ENCODE measurements around the gene DCAF5. TPM values are rescaled to one million over a fixed set of nuclear protein-coding genes. Genes with fewer than 3 reads are reported as not detected.

Gene DCAF5
- total RNA-seq, 1 donor from 2014 or later, result 63.3 TPM

GRCh38 chr14:69010648-69011047 lies 142.3 kb downstream of the DCAF5 start:
- no peak for DNase-seq (ENCODE audit: low spot score)

DNA sequence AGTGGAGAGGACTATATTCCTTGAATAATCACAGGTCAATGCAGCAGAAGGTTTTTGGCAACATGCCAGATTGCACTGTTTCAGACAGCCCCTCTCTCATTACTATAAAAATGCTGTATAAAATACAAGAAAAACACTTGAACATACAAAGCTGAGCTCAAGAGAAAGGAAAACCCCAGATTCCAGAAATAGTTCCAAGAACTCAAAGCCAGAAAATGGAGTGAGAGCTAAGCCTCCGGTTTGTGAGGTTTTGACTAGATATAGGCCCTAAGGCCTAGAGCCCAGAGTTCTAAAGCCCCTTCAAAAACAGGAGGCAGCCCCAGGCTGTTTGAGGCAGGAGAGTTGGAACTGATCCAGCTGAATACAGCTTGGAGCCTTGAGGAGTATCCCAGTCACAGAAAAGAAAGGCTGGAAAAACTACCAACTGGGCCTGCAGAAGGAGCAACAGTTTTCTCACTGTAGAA lies 144.5 kb downstream of the DCAF5 start:
- DNase-seq (ENCODE audit: low spot score), result peak; percentile 9

- DNase-seq (ENCODE audit: low spot score), result peak; percentile 81
Measured at GRCh38 chr14:69006346-69006745, 146.6 kb downstream of the DCAF5 start.

- no peak for DNase-seq (ENCODE audit: low spot score)
Measured at GRCh38 chr14:69005432-69006148, 147.3 kb downstream of the DCAF5 start.

GRCh38 chr14:69004731-69005431 lies 148.0 kb downstream of the DCAF5 start:
- DNase-seq (ENCODE audit: low spot score), result no peak

DNA sequence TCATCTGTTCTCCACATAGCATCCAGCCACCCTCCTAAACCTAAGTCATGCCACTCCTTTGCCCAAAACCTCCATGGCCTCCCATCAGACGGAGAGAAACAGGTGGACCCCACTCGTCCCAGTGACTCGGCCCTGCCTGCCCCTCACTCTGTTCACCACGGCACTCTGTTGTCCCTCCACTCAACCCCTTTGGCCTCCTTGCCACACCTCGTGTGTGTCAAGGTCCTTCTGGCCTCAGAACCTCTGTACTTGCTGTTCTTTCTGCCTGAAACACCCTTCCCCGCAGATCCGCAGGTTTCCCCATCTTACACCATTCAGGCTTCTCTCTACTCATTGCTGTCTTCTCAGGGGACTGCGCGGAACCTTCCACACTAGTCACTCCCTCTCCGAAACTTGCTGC lies 149.3 kb downstream of the DCAF5 start:
- no peak for DNase-seq (ENCODE audit: low spot score)

DNA sequence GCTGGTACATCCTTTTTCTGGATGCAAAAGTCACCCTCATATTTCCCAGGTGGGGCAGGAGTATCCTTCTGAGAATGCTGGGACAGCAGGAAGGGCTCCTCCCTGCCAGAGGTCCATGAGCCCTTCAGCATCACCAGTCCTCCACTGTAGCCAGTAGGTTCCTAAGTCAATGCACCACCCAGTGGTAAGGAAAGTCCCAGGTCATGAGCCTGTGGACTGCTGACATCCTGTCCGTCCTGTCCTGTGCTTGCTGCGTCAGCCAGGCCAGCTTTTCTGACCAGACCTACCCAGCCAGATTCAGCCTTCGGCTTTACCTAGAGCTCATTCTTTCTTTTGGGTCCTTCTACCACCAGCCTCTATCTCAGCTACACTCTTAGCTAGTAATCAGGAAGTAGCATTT lies 150.8 kb downstream of the DCAF5 start:
- no peak for DNase-seq (ENCODE audit: low spot score)

GRCh38 chr14:69001375-69001774 lies 151.5 kb downstream of the DCAF5 start:
- no peak for DNase-seq (ENCODE audit: low spot score)

Other genes with a start within 250 kb of the DCAF5 start
- gene ACTN1, start 173.8 kb downstream of the DCAF5 start, total RNA-seq, result 215 TPM
- 27.5 TPM for gene EXD2, start 38.4 kb upstream of the DCAF5 start, total RNA-seq
- gene GALNT16, start 107.0 kb upstream of the DCAF5 start, total RNA-seq, result 14.9 TPM
- gene ERH, start 245.2 kb upstream of the DCAF5 start, total RNA-seq, result 140 TPM
- 55.0 TPM for gene SLC39A9, start 245.6 kb upstream of the DCAF5 start, total RNA-seq